A549 treated with GW870086 at 1 μM for 4 hours (cell line): ENCODE results near the gene NPY2R. TPM values are rescaled to one million over a fixed set of nuclear protein-coding genes. Genes with fewer than 3 reads are reported as not detected.

Experiments
- total RNA-seq: library from RNA; stranded (reverse); fragments of 200-300 nt; extraction: Qiagen RNA extraction; gene quantifications from 5 replicates; pipeline ENCODE4 v1.2.3, GENCODE V29; 2022; ENCODE audit warnings: low read depth

Gene NPY2R, protein sequence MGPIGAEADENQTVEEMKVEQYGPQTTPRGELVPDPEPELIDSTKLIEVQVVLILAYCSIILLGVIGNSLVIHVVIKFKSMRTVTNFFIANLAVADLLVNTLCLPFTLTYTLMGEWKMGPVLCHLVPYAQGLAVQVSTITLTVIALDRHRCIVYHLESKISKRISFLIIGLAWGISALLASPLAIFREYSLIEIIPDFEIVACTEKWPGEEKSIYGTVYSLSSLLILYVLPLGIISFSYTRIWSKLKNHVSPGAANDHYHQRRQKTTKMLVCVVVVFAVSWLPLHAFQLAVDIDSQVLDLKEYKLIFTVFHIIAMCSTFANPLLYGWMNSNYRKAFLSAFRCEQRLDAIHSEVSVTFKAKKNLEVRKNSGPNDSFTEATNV
- 0.03 TPM in 2 of 5 replicates, not detected in the others for total RNA-seq

GRCh38 chr4:155208258-155209054 lies at the start of gene NPY2R:
NPY2R (plus strand) TSS chr4:155208636; CDS start chr4:155213940, 5,304 bp downstream.

Other genes with a start within 250 kb of the NPY2R start
- 5.0 to 5.9 TPM (median 5.4 TPM) in 5 replicates for gene MAP9, start 168.3 kb downstream of the NPY2R start, total RNA-seq